AG04449 (cell line): ENCODE results near the gene FMOD.

ENCODE experiments used
- CTCF ChIA-PET: fragments of 350-600 bp; formaldehyde crosslinking; extraction: SDS; loops from one replicate; lab custom pipeline; 2021; ENCODE audit warnings: antibody characterized with exemption; lab: Yijun Ruan, JAX
- POLR2A ChIA-PET: fragments of 400-600, 350-600 bp; formaldehyde crosslinking; extraction: SDS; loops from one replicate; lab custom pipeline; 2020; ENCODE audit warnings: antibody characterized with exemption, inconsistent platforms; lab: Yijun Ruan, JAX
- DNase-seq: peaks from one replicate; pipeline ENCODE4 v3.0.0-alpha.2; 2010; ENCODE audit warnings: low read depth, low spot score
- H3K4me3 ChIP-seq: 2 replicates; pipeline ENCODE4 v1.5.1; 2011; ENCODE audit warnings: low read depth, mild to moderate bottlenecking, control low read depth, low read length
- TF ChIP-seq, protein P1 (sequence below): IDR thresholded peaks from one replicate; pipeline ENCODE4 v1.5.1; 2011; ENCODE audit warnings: mild to moderate bottlenecking, moderate library complexity, low read length, control low read depth, inconsistent platforms; ENCODE audit not compliant: insufficient read depth; ENCODE audit errors: missing control alignments

FMOD gene

DNA sequence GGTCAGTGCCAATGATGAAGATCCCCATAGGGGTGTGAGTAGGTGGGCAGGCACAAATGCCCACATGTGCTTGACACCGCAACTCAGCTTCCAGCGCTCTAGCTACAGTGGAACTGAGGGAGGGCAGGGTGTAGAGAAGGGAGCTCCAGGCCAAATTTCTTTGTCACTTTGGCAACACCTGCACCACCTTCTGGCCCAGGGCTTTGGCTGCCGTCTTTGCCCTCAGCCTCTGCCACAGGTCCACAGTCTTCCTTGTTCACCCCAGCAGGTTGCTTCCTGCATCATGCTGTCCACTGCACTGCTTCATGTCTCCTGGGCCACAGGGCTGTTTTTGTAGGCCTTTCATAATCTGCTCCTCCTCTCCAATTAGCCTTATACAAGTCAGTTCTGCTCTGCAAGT is 20.4 kb upstream of the FMOD start:
- TF ChIP-seq, protein P1, sequence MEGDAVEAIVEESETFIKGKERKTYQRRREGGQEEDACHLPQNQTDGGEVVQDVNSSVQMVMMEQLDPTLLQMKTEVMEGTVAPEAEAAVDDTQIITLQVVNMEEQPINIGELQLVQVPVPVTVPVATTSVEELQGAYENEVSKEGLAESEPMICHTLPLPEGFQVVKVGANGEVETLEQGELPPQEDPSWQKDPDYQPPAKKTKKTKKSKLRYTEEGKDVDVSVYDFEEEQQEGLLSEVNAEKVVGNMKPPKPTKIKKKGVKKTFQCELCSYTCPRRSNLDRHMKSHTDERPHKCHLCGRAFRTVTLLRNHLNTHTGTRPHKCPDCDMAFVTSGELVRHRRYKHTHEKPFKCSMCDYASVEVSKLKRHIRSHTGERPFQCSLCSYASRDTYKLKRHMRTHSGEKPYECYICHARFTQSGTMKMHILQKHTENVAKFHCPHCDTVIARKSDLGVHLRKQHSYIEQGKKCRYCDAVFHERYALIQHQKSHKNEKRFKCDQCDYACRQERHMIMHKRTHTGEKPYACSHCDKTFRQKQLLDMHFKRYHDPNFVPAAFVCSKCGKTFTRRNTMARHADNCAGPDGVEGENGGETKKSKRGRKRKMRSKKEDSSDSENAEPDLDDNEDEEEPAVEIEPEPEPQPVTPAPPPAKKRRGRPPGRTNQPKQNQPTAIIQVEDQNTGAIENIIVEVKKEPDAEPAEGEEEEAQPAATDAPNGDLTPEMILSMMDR = no peak
- ChIA-PET CTCF (interaction anchor here (1.5 kb wide), 2 partner anchors 75 to 132 kb away, joined by 3 to 4 read pairs; no protein-coding TSS in a partner anchor), POLR2A (no interaction called here)
- no peak overlapping the region for H3K4me3 ChIP-seq
- DNase-seq = no peak

DNA sequence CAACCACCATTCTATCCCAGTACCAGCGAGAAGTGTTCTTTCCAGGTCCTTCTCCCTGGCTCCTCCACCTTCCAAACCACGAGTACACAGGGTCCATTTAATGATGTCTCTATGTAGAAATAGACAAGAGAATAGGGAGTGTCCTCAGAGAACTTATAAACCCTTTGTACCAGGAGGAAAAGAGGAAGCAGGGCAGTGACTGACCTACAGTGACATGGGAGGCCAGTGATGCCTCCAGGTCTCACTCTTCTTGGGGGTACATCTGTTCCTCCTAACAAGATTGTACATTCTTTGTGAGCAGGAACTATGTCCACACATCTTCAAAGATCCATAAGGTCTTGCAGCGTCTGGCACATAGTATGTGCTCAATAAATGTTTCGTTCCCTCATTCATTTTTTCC is 18.7 kb upstream of the FMOD start:
- ChIA-PET POLR2A (interaction anchor here (1.2 kb wide), 1 partner anchor 89 kb away, joined by 5 read pairs; no protein-coding TSS in a partner anchor), CTCF (interaction anchor here (0.7 to 12.4 kb wide), 14 partner anchors 10 to 137 kb away, joined by 3 to 238 read pairs (median 7); partner anchors contain the start of gene FMOD)
- DNase-seq = no peak
- TF ChIP-seq, protein P1 = no peak
- H3K4me3 ChIP-seq = no peak overlapping the region

DNA sequence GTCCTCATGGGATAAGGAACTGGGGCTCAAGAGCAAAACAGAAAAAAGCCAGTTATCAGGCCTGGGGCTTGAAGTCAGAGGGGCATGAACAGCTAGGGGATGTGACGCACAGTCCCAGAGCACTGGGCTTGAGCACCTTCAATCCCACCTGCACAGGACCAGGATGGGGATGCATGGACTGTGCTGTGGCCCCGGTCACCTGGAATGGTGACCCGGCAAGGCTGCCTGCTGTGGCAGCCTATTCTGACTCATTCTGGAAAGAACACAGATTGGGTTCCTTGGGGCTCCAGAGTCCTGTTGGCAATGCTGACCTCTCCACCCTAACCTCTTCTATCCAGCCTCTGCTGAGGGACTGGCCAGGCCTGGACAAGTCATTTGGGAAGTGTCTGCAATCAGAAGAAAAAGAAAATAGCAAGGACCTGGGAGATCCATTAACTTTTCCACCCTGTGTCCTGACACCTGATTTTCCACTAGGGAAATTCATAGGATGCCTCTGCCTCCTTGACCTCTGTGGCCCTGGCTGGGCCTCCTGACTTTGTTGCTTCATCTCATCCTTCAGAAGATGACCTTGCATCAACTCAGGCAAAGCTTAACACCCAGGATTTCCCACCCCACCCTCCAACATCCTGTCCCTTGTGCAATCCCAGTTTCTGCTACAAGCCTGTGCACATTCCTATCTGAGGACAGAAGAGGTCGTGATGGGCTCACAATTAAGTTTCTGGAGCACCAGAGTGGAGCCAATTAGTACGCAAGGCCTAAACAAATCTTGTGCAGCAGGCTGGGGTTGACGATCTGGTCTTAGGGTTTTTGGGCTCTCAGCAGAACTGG is 17.9 kb upstream of the FMOD start:
- peak; percentile 54 for DNase-seq
- ChIA-PET POLR2A (no interaction called here), CTCF (interaction anchor here (0.7 to 12.4 kb wide), 20 partner anchors 10 to 333 kb away, joined by 3 to 238 read pairs (median 4); partner anchors contain the start of gene FMOD)
- H3K4me3 ChIP-seq = no peak overlapping the region
- TF ChIP-seq, protein P1 = peak; percentile 53

DNA sequence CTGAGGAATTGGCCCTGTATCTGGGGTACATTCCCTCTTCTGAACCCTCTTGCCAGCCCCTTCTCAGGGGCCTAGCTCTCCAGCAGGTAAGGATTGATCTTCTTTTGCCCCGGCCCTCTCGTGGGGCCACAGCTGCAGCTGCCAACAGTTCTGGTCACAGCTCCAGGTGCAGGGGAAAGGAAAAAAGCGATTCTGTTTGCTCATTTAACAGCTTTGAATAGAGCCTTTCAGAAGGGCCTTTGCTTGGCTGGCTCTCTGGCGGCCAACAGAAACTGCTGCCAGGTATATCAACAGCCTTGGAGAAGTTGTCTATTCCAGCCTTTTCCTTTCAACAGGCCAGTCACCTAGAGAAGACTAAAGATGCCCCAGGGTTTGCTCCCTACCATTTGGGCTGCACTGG is 16.1 kb upstream of the FMOD start:
- no peak overlapping the region for H3K4me3 ChIP-seq
- no peak for DNase-seq
- CTCF ChIA-PET = interaction anchor here (1.6 to 12.4 kb wide), 6 partner anchors 9 to 334 kb away, joined by 3 to 238 read pairs (median 18); partner anchors contain the start of gene FMOD
- POLR2A ChIA-PET = no interaction called here
- TF ChIP-seq, protein P1 = no peak

DNA sequence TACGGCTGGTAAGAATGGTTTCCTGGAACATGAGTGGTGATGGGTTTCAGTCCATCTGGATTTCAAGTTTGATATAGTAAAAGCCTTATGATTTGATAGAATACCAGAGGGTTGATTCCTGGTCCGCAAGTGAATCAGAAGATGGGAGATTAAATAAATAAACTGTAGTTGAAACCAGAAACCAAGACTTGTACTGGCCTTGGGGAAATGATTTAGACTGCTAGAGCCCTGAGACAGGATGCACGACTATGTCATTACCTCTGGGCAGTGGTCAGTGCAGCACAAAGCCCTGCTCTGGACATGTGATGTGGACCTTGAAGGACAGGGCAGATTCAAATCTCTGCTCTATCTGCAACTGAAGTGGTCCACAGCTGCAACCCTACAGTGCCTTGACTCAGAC is 15.6 kb upstream of the FMOD start:
- TF ChIP-seq, protein P1 = no peak
- H3K4me3 ChIP-seq = no peak overlapping the region
- ChIA-PET CTCF (interaction anchor here (1.9 to 12.4 kb wide), 4 partner anchors 10 to 120 kb away, joined by 4 to 238 read pairs (median 40); partner anchors contain the start of gene FMOD), POLR2A (no interaction called here)
- DNase-seq = no peak

DNA sequence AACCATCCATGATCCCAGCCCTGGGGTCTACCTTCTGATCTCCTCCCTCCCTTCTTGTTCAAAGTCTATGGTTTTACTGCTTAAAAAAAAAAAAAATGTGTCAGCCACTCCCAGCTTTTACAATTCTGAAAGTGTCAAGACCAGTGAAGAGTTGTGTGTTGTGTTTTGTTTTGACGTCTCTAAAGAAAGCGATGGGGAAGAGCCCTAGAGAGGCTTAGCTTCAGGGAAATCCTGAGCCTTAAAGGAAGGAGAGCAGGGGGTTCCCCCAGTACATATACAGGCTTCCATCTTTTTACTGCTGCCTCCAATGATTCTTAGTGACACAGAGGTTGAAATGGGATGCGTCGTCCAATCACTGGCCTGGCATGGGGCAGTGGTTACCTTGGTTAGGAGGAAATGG is 13.9 kb upstream of the FMOD start:
- ChIA-PET POLR2A (no interaction called here), CTCF (interaction anchor here (1.0 to 12.4 kb wide), 3 partner anchors 18 to 122 kb away, joined by 3 to 238 read pairs (median 56); partner anchors contain the start of gene FMOD)
- no peak for DNase-seq
- H3K4me3 ChIP-seq = no peak overlapping the region
- TF ChIP-seq, protein P1 = no peak
